Ishikawa (cell line): ENCODE measurements around the gene NEGR1.

Experiments
- CEBPB ChIP-seq: IDR thresholded peaks from 2 replicates; pipeline ENCODE4 v1.6.1; 2012
- CREB1 ChIP-seq: IDR thresholded peaks from 2 replicates; pipeline ENCODE4 v1.6.1; 2012; ENCODE audit warnings: low read depth
- EP300 ChIP-seq: IDR thresholded peaks from 2 replicates; pipeline ENCODE4 v1.6.1; 2012; ENCODE audit warnings: borderline replicate concordance
- FOXM1 ChIP-seq: IDR thresholded peaks from 2 replicates; pipeline ENCODE4 v1.6.1; 2012; ENCODE audit warnings: low read depth, borderline replicate concordance
- NFIC ChIP-seq: IDR thresholded peaks from 2 replicates; pipeline ENCODE4 v1.6.1; 2012
- RAD21 ChIP-seq: IDR thresholded peaks from 2 replicates; pipeline ENCODE4 v1.6.1; 2012; ENCODE audit warnings: low read depth
- TAF1 ChIP-seq: IDR thresholded peaks from 2 replicates; pipeline ENCODE4 v1.6.1; 2012; ENCODE audit warnings: low read depth, mild to moderate bottlenecking
- TEAD4 ChIP-seq: IDR thresholded peaks from 2 replicates; pipeline ENCODE4 v1.6.1; 2012
- YY1 ChIP-seq: IDR thresholded peaks from 2 replicates; pipeline ENCODE4 v1.6.1; 2012; ENCODE audit warnings: low read depth
- ZBTB7A ChIP-seq: IDR thresholded peaks from 2 replicates; pipeline ENCODE4 v1.6.1; 2012; ENCODE audit warnings: low read depth
- TF ChIP-seq, protein P1 (sequence below): IDR thresholded peaks from 2 replicates; pipeline ENCODE4 v1.6.1; 2012
- TF ChIP-seq, protein P2 (sequence below): IDR thresholded peaks from 2 replicates; pipeline ENCODE4 v1.6.1; 2012; ENCODE audit warnings: low read depth, mild to moderate bottlenecking
- TF ChIP-seq, protein P3 (sequence below): IDR thresholded peaks from 2 replicates; pipeline ENCODE4 v1.6.1; 2012

DNA sequence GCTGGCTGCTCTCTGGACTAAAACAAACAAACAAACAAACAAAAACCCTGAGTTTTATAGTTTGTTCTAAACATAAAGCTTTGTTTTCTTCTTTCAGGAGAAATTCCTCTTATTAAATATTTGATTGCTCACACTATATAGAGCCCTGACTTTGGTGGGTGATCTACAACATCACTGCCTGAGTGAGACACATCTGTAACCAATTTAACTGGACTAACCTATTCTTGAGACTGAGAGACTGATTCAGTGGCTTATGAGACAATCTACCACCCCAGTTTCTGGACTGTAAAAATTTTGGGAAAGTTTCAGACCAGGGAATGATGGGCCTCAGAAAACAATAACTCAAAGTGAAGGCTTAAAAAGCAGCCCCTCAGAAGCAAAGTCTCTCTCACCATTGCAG lies 537.0 kb downstream of the NEGR1 start:
- TF ChIP-seq TEAD4 (no peak), RAD21 (no peak), NFIC (no peak), EP300 (no peak), FOXM1 (no peak), YY1 (no peak), ZBTB7A (no peak), CEBPB (no peak), TAF1 (no peak), CREB1 (no peak)
- TF ChIP-seq, protein P1, sequence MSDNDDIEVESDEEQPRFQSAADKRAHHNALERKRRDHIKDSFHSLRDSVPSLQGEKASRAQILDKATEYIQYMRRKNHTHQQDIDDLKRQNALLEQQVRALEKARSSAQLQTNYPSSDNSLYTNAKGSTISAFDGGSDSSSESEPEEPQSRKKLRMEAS: no peak
- TF ChIP-seq, protein P2, sequence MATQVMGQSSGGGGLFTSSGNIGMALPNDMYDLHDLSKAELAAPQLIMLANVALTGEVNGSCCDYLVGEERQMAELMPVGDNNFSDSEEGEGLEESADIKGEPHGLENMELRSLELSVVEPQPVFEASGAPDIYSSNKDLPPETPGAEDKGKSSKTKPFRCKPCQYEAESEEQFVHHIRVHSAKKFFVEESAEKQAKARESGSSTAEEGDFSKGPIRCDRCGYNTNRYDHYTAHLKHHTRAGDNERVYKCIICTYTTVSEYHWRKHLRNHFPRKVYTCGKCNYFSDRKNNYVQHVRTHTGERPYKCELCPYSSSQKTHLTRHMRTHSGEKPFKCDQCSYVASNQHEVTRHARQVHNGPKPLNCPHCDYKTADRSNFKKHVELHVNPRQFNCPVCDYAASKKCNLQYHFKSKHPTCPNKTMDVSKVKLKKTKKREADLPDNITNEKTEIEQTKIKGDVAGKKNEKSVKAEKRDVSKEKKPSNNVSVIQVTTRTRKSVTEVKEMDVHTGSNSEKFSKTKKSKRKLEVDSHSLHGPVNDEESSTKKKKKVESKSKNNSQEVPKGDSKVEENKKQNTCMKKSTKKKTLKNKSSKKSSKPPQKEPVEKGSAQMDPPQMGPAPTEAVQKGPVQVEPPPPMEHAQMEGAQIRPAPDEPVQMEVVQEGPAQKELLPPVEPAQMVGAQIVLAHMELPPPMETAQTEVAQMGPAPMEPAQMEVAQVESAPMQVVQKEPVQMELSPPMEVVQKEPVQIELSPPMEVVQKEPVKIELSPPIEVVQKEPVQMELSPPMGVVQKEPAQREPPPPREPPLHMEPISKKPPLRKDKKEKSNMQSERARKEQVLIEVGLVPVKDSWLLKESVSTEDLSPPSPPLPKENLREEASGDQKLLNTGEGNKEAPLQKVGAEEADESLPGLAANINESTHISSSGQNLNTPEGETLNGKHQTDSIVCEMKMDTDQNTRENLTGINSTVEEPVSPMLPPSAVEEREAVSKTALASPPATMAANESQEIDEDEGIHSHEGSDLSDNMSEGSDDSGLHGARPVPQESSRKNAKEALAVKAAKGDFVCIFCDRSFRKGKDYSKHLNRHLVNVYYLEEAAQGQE: no peak
- TF ChIP-seq, protein P3, sequence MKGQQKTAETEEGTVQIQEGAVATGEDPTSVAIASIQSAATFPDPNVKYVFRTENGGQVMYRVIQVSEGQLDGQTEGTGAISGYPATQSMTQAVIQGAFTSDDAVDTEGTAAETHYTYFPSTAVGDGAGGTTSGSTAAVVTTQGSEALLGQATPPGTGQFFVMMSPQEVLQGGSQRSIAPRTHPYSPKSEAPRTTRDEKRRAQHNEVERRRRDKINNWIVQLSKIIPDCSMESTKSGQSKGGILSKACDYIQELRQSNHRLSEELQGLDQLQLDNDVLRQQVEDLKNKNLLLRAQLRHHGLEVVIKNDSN: no peak
